ENCODE results near the gene LARP6.

The LARP6 gene

GRCh38 chr15:70793694-70794093, 60.3 kb downstream of the LARP6 start:
- FAIRE-seq, result no peak

- no peak for FAIRE-seq
Measured at GRCh38 chr15:70792171-70792573, 61.8 kb downstream of the LARP6 start.

GRCh38 chr15:70791259-70791658, 62.7 kb downstream of the LARP6 start:
- FAIRE-seq, result no peak

- FAIRE-seq, result no peak
Measured at GRCh38 chr15:70789213-70789612, 64.7 kb downstream of the LARP6 start.

- FAIRE-seq, result no peak
Measured at GRCh38 chr15:70788114-70789049, 65.6 kb downstream of the LARP6 start.

GRCh38 chr15:70786996-70787395, 67.0 kb downstream of the LARP6 start:
- no peak for FAIRE-seq

- no peak for FAIRE-seq
Measured at GRCh38 chr15:70783610-70784022, 70.3 kb downstream of the LARP6 start.

- no peak for FAIRE-seq
Measured at GRCh38 chr15:70783041-70783440, 70.9 kb downstream of the LARP6 start.

- FAIRE-seq, result no peak
Measured at GRCh38 chr15:70781236-70781635, 72.7 kb downstream of the LARP6 start.
